Gastroesophageal sphincter (tissue), 3 donors: ENCODE results near the gene C2orf76.

Source experiments
- EP300 ChIP-seq: sonication (generic); formaldehyde crosslinking; IDR thresholded peaks from one replicate; pipeline ENCODE4 v1.6.1; 2017; ENCODE audit warnings: antibody characterized with exemption, mild to moderate bottlenecking
- POLR2A ChIP-seq, 2 donors: fragments of 450-650 bp; IDR thresholded peaks; one replicate each; pipeline ENCODE4 v1.6.1; 2017; ENCODE audit warnings: antibody characterized with exemption in 2 of 2, mild to moderate bottlenecking in 2 of 2, moderate library complexity in 1 of 2
- POLR2AphosphoS5 ChIP-seq: sonication (generic); formaldehyde crosslinking; IDR thresholded peaks from one replicate; pipeline ENCODE4 v1.6.1; 2017; ENCODE audit warnings: antibody characterized with exemption
- TF ChIP-seq, protein P1 (sequence below), 4 experiments: fragments of 200-600 bp in 2 of 4; fragments of 450-650 bp in 2 of 4; sonication (generic) in 1 of 4; IDR thresholded peaks; one replicate each; pipeline ENCODE4 v1.5.1; 2017 to 2019; ENCODE audit warnings: antibody characterized with exemption in 4 of 4, mild to moderate bottlenecking in 2 of 4, moderate library complexity in 2 of 4

- TF ChIP-seq, protein P1, sequence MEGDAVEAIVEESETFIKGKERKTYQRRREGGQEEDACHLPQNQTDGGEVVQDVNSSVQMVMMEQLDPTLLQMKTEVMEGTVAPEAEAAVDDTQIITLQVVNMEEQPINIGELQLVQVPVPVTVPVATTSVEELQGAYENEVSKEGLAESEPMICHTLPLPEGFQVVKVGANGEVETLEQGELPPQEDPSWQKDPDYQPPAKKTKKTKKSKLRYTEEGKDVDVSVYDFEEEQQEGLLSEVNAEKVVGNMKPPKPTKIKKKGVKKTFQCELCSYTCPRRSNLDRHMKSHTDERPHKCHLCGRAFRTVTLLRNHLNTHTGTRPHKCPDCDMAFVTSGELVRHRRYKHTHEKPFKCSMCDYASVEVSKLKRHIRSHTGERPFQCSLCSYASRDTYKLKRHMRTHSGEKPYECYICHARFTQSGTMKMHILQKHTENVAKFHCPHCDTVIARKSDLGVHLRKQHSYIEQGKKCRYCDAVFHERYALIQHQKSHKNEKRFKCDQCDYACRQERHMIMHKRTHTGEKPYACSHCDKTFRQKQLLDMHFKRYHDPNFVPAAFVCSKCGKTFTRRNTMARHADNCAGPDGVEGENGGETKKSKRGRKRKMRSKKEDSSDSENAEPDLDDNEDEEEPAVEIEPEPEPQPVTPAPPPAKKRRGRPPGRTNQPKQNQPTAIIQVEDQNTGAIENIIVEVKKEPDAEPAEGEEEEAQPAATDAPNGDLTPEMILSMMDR (IDR thresholded peaks at IDR 0.05): no peak
- TF ChIP-seq POLR2A (IDR thresholded peaks at IDR 0.05) (no peak), POLR2AphosphoS5 (no peak), EP300 (no peak)
These were observed 47.0 kb downstream of the C2orf76 start for GRCh38 chr2:119319593-119319992.
